GM19438 (cell line): ENCODE results near the gene INPP5A.
"Not testable (repeated sequence)": the region's sequence is repeated elsewhere in the genome, so short reads cannot be mapped to it uniquely, and the experiment has no call there.

Experiments
- ATAC-seq: cut with Tn5 transposase; IDR thresholded peaks from one replicate; pipeline ENCODE4 v1.9.1; 2021; ENCODE audit warnings: low read depth; ENCODE audit not compliant: unreplicated experiment

The INPP5A gene

GRCh38 chr10:132546567-132547420 lies 9.2 kb downstream of the INPP5A start:
- no peak for ATAC-seq

GRCh38 chr10:132547421-132547861 lies 9.9 kb downstream of the INPP5A start:
- ATAC-seq, result no peak

DNA sequence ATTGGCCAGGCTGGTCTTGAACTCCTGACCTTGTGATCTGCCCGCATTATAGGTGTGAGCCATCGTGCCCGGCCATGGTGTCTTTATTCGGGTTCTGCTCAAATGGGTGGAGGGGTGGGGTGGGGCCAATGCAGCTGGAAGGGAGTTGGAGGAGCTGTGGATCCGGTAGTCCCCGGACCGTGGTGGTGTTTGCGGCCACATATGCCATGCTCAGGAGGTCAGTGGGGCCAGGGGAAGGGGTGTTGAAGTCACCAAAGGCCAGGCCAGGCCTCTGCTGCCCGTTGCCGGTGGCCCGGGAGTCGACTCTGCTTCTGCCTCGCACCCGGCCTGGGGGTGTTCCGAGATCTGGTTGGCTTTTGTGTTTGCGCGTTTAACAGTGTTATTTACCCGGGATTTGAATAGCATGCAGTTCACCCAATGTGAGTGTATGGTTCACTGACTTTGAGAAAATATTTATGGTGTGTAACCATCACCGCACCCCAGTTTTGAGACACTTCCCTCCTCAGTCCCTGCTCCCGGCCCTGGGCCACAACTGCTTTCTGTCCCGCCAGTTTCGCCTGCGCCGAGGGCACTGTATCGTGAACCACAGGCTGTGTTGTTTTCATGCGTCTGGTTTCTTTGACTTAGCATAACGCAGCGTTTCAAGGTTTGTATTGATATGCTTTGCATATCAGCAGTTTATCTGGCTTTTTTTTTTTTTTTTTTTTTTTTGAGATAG lies 10.7 kb downstream of the INPP5A start:
- ATAC-seq, result peak; percentile 50

GRCh38 chr10:132548869-132549268 lies 11.3 kb downstream of the INPP5A start:
- ATAC-seq, result no peak

- ATAC-seq, result no peak
Measured at GRCh38 chr10:132549371-132549770, 11.8 kb downstream of the INPP5A start.

- no peak for ATAC-seq
Measured at GRCh38 chr10:132550366-132551092, 12.9 kb downstream of the INPP5A start.

DNA sequence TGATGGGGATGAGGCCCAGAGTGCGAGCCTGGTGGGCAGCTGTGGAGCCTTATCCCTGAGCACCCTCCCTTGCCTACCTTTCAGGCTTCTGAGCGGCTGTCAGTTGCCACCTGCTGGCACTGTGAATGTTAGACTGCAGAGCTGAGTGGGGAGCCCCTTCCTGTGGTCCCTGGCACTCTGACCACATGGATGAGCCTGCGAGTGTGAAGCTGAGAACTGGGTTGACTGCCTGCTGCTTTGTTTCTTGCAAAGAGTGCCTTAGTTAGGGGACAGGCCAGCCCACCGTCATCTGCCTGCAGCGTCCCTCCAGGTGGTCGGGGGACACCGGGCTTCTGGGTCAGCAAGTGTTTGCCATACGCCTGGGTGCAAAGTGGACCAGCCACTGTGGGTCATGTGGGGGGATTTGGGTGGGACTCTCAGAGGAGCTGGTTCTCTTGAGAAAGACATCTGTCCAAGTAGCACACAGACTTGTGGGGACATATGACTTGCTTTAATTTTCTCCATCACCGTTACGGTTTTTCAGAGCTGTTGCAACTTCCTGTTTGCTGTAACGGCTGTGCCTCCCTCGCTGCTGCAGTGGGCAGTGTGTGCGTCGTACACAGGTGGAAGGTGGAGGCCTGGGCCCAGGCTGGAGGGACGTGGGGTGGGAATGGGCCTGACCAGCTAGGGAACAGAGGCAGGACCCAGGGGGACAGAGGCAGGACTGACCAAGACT lies 13.7 kb downstream of the INPP5A start:
- peak; percentile 59 for ATAC-seq

DNA sequence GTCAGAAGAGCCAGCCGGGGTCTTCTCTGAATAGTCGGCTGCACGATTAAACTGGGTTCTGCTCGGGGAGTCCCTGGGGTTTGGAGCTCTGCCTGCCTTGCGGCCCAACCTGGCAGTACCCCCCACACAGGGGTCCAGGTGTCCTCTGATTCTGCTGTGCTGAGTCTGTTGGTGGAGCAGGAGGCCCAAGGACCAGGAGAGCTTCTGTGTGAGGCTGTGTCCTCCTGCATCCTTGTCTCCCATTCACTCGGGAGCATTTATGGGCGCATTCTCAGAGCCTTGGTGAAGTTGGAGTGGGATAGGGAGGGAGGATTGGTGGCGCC lies 14.2 kb downstream of the INPP5A start:
- ATAC-seq, result no peak

DNA sequence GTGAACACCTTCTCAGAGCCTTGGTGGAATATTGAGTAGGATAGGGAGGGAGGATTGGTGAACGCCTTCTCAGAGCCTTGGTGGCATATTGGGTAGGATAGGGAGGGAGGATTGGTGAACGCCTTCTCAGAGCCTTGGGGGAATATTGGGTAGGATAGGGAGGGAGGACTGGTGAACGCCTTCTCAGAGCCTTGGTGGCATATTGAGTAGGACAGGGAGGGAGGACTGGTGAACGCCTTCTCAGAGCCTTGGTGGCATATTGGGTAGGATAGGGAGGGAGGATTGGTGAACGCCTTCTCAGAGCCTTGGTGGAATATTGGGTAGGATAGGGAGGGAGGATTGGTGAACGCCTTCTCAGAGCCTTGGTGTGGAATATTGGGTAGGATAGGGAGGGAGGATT lies 15.0 kb downstream of the INPP5A start:
- not testable (repeated sequence) for ATAC-seq

DNA sequence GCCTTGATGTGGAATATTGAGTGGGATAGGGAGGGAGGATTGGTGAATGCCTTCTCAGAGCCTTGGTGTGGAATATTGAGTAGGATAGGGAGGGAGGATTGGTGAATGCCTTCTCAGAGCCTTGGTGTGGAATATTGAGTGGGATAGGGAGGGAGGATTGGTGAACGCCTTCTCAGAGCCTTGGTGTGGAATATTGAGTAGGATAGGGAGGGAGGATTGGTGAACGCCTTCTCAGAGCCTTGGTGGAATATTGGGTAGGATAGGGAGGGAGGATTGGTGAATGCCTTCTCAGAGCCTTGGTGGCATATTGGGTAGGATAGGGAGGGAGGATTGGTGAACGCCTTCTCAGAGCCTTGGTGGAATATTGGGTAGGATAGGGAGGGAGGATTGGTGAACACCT lies 16.0 kb downstream of the INPP5A start:
- not testable (repeated sequence) for ATAC-seq

- ATAC-seq, result no peak
Measured at GRCh38 chr10:132554053-132554990, 16.7 kb downstream of the INPP5A start.

DNA sequence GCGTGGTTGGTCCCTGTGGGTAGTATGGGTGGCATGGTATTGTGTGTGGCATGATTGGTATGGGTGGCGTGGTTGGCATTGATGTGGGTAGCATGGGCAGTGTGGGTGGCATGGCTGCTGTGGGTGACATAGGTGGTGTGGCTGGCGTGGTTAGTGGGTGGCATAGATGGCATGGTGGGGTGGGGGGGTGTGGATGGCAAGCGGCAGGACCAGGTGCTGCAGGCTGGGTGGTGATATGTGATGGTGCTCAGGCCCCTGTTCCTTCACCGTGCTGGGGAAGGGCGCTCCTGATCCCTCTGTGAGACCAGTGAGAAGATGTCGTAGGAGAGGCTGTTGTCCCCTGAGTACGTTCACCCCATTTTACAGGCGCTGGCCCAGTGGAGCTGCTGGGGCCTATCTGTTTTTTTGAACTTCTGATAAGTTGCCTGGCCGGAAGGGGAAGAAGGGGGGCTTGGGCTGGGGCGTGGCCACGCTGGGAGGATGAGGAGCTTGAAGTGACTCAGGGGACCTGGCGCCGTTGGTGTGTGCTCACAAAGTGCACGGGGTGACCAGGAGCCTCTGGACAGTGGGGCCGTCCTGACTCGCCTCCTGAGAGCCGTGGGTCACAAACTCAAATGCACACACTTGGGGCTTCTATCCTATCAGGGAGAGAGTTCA lies 17.5 kb downstream of the INPP5A start:
- ATAC-seq, result no peak

DNA sequence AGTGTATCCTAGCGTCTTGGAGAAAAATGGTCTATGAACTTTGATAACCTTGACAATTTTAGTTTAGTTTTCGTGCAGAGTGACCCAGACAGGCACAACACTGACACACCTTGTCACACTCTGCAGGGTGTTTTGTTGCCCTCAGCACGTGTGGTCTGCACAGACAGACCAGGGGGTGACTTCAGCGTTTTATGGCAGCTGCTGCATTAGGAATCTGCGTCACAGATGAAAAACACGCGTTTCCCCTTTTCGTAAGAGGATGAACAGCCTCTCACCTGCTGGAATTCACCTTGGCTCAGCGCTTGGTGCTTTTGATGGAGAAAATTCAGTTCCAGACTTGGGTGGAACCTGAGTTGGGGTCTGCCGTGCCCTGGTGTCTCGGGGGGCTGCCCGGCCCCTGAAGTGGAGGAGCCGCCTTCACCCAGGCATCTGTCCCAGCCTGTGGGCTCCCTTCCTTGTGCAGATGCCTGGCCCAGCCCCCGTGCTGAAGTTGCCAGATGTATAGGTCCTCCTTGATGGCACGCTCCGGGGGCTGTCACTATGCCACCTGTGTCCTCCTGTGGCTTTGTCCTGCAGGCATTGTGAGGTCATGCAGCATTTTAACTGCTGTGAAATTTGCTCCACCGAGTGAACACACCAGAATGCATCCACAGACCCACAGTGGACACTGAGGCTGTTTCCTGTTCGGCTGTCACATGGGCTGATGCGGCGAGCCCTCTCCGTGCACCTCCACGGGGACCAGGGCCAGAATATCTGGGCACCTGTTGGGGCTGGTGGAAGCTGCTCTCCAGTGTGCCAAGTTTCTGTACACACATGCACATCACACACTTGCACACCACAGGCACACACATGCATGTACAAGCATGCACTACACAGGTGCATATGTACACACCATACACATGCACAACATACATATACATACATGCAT lies 18.3 kb downstream of the INPP5A start:
- ATAC-seq, result no peak

GRCh38 chr10:132556994-132557441 lies 19.4 kb downstream of the INPP5A start:
- ATAC-seq, result no peak

DNA sequence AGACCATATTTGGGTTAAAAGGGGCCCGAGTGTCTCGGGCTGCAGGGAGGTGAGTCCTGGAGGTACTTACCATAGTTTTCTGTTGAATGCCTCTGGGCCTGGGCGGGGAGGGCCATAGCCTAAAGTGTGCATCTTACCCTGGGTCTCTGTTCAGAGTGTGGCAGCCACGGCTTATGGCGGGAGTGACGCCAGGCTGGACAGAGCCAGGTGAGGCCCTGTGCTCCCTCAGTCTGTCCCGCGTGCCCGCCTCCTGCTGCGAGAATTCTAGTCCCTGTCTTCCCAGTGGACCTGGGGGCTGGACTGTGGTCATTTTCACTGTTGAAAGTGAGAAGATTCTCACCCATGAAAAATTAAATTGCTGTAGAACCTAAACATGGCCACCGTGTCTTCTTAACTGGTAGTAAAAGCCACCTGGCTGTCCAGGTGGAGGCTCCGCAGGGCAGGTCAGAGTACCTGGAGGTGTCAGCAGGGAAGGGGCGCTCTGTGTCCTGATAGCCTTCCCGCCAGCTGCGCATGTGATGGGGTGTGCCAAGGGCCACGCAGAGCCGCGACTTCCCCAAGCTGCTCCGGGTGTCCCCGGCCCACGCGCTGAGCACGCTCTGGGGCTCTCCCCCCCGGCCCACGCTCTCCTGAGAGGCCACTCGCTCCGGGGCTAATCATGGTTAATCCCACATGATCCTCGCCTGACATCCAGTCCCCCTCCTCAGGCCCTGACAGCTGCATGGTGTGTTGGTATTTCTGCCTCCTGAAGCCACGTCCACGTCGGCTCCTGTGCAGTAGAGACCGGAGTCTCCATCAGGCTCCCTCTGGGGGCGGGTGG lies 20.3 kb downstream of the INPP5A start:
- no peak for ATAC-seq

DNA sequence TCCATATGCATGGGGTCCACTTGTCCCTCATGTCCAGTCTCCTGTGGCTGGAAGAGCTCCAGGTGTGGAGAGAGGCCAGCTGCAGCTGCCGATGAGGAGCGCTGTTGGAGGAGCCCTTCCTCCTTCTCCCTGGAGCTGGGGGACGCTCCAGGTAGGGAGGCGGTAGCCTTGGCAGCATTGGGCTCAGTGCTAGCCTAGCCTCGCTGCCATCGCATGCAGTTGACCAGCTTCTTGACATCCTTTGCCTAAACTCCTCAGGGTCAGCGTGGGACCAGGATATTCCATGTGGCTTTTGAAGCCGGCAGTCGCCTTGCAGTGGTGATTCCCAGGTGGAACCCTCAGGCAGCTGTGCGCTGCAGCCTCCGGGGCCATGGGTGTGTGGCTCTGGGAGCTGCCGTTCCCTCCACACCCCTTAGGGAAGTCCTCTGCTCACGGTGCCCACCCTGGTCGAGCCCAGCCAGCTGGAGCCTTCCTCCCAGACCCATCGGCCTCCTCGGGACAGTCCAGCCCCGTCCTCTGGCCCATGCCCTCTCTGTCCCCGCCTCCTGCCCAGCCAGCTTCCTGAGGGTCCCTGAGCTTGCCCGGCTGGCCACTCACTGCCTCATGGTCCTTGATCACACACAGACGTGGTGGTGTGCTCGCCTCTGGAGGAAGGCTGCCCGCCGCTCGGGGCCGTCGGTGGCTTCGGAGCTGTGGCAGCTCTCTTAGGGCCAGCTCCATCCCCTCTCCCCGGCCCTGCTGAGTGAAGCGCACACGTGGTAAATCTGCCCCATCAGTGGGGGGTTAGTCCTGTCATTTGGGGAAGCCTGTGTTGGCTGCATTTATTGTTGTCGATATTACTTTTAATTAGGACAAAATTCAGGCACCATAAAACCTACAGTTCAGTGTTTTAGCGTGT lies 21.2 kb downstream of the INPP5A start:
- no peak for ATAC-seq
